ENCODE results near the gene HCST. TPM values are rescaled to one million over a fixed set of nuclear protein-coding genes. Genes with fewer than 3 reads are reported as not detected.
A peak's percentile ranks its signal among the peaks of the same experiment; 100 is the strongest.
"Not testable (repeated sequence)": the region's sequence is repeated elsewhere in the genome, so short reads cannot be mapped to it uniquely, and the experiment has no call there.

HCST gene
- total RNA-seq, 1 donor from 2014 or later: 14.4 TPM

- DNase-seq (ENCODE audit: low spot score): peak; percentile 90
Observed at GRCh38 chr19:35879770-35880317, 22.5 kb upstream of the HCST start.

GRCh38 chr19:35882114-35882832 lies 20.1 kb upstream of the HCST start:
- peak; percentile 68 for DNase-seq (ENCODE audit: low spot score)

- DNase-seq (ENCODE audit: low spot score): no peak
Observed at GRCh38 chr19:35883882-35884281, 18.4 kb upstream of the HCST start.

GRCh38 chr19:35885225-35885738 lies 17.0 kb upstream of the HCST start:
- DNase-seq (ENCODE audit: low spot score): no peak

GRCh38 chr19:35885904-35886303 lies 16.4 kb upstream of the HCST start:
- no peak for DNase-seq (ENCODE audit: low spot score)

- DNase-seq (ENCODE audit: low spot score): no peak
Observed at GRCh38 chr19:35887197-35887596, 15.1 kb upstream of the HCST start.

- DNase-seq (ENCODE audit: low spot score): no peak
Observed at GRCh38 chr19:35888398-35888797, 13.9 kb upstream of the HCST start.

DNA sequence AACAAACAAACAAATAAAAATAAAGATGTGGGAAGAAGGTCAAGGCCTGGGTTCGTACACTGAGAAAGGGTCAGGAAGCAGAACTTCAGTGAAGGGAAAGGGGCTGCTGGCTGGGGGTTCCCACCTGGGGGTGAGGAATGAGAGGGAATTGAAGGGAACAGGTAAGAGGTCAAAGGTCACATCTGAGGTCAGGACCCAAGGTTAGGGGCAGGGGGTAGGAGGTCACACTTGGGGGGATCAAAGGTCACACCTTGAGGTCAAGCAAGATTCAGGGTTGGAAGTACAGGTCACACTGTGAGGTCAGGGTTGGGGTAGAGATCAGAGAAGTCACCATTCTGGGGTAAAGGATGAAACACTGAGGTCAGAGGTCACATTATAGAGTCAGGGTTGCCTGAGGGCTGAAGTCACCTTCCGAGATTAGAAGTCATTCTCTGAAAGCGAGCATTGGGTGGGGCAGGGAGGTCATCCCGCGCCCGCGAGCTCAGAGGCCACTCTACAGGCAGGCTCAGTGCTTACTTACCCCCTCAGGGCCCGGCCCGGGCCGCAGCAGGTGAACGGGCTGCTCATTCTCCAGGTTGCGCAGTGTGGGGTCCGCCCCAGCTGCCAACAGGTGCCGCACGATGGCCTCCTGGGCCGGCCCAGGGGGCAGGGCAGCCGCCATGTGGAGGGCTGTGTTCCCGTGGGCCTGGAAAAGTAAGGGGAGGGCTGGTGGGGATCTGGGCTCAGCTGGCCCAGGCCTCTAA lies 12.8 kb upstream of the HCST start:
- no peak for DNase-seq (ENCODE audit: low spot score)

GRCh38 chr19:35890113-35890650 lies 12.1 kb upstream of the HCST start:
- DNase-seq (ENCODE audit: low spot score): no peak

DNA sequence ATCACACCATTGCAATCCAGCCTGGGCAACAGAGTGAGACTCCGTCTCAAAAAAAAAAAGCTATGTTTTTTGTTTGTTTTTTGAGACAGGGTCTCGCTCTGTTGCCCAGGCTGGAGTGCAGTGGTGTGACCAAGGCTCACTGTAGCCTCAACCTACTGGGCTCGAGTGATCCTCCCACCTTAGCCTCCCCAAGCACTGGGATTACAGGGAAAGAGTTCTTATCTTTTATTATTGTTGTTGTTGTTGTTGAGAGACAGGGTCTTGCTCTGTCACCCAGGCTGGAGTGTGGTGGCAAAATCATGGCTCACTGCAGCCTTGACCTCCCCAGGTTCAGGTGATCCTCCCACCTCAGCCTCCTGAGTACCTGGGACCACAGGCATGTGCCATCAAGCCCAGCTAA lies 10.5 kb upstream of the HCST start:
- DNase-seq (ENCODE audit: low spot score): not testable (repeated sequence)

- DNase-seq (ENCODE audit: low spot score): no peak
Observed at GRCh38 chr19:35894342-35894741, 8.0 kb upstream of the HCST start.

- no peak for DNase-seq (ENCODE audit: low spot score)
Observed at GRCh38 chr19:35895911-35896642, 6.3 kb upstream of the HCST start.

- DNase-seq (ENCODE audit: low spot score): no peak
Observed at GRCh38 chr19:35896643-35897040, 5.7 kb upstream of the HCST start.

DNA sequence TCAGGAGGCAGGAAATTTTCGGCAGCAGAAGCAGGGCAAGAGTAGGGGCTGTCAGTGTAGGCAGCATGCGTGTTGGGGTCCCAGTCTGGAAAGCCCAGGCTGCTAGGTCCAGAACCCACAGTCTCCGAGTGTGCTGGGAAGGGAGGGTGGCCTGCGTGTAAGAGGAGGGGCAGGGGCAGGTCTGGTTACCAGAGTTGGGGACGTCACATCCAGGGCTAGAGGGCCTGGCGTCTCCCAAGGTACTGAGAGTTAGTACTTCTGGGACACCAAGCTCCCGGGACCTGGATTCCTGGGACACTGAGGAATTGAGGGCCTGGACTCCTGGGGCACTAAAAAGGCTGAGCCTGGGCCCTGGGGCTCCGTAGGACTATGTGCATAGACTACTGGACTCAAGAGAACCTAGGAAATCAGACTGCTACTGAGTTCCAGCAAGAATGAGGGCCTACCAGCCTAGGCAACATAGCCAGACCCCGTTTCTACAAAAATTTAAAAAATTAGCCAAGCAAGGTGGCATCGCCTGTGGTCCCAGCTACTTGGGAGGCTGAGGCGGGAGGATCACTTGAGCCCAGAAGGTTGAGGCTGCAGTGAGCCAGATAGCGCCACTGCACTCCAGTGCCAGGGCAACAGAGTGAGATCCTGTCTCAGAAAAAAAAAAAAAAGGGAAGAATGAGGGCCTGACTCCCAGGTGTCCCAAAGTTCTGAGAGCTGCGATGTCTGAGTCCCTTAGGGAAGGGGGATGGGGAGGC lies 4.5 kb upstream of the HCST start:
- DNase-seq (ENCODE audit: low spot score): no peak

DNA sequence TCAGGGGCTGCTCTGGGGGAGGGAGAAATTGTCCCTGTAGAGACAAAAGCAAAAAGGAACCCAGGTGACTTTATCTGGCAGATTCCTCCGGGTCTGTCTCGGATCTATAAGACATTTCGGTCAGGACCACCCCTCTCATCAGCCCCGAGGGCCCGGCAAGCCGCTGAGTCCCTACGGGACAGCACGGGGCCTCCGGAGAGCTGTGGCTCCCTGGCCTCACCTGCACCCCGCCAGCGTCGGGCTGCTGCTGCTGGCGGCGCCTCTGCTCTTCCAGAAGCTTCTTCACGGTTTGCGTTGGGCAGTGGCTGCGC lies 3.9 kb upstream of the HCST start:
- DNase-seq (ENCODE audit: low spot score): no peak

DNA sequence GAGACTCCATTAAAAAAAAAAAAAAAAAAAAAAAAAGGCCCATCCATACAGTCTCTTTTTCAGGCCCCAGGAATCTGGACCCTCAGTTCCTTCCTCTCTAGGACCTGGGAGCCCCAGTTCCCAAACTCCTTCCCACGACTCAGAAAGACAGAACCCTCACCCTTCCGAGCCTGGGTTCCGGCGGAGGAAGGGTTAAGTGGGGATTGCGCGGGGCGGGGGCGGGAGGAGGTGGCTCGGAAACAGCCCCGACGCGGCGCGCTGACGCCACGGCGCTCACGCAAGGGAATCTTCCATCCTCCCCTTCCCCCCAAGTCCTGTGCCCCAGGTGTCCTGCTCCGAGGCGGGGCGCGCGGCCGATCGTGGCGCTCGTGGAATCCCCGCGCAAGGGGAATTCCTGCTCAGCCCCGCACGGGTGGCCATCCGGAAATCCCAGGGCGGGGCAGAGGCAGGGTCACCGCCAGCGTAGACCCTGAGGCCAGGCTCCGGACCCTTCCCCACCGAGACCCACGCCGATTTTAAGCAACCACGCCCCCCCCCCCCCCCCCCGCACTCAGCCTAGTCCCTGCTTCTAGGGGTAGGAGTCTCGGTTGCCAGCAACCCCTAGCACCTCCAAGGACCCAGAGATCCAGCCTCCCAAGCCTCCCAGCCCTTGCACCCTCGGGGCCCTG lies 2.6 kb upstream of the HCST start:
- peak; percentile 84 for DNase-seq (ENCODE audit: low spot score)

DNA sequence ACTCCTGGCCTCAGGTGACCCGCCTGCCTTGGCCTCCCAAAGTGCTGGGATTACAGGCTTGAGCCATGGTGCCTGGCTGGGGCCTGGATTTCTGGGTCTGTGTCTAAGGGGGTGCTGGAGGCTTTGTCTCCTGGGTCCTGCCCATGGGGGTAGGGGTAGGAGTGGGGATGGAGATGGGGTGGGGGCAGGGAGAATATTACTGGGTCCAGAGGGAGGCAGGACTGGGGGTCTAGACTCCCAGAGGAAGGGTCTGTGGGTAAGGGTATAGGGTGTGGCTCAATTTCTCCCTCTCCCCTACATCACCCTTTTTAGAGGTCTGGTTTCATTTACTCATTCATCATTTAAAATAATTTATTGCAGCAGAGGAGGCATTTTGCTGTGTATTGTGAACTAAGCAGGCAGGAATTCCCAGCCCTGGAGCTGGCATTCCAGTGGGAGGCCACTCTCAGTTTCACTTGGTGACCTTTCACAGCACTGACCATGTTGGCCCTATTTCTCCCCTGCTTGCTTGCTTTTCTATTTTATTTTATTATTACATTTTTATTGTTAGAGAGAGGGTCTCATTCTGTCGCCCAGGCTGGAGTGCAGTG lies 1.2 kb upstream of the HCST start:
- DNase-seq (ENCODE audit: low spot score): no peak

- DNase-seq (ENCODE audit: low spot score): no peak
Observed at GRCh38 chr19:35902870-35903475, 644 bp downstream of the HCST start.

GRCh38 chr19:35903550-35904179 lies 1.3 kb downstream of the HCST start:
- peak; percentile 83 for DNase-seq (ENCODE audit: low spot score)

All from mucosa of gallbladder (tissue), 1 donor.